SH-SY5Y (cell line): Measurements from ENCODE around the gene BOK.

ENCODE experiments used
- GATA2 ChIP-seq: IDR thresholded peaks from 2 replicates; pipeline ENCODE4 v1.6.1; 2011; ENCODE audit warnings: mild to moderate bottlenecking, low read depth, low read length
- GATA3 ChIP-seq: IDR thresholded peaks from 2 replicates; pipeline ENCODE4 v1.6.1; 2011; ENCODE audit warnings: low read depth, mild to moderate bottlenecking, low read length, moderate library complexity

The BOK gene

DNA sequence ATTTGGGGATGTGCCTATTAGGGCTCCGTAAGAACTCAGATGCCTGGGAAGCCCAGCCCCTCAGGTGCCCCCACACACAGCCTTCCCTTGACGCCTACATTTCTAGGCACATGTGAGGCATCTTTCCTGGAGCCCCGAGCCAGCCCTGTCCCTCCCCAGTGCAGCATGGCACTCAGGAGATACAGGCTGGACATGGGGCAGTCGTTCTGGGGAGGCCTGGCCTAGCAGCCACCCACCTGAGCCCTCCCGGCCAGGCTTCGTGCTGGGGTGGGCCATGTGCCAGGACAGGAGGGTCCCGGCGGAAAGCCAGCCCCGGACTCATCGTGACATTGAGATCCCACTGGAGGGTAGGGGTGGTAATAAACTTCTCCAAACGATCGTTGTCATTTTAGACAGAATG lies 15.2 kb downstream of the BOK start:
- TF ChIP-seq GATA3, result no peak
- no peak for TF ChIP-seq GATA2

GRCh38 chr2:241574911-241575623 lies 16.5 kb downstream of the BOK start:
- TF ChIP-seq GATA2 (no peak), GATA3 (no peak)

DNA sequence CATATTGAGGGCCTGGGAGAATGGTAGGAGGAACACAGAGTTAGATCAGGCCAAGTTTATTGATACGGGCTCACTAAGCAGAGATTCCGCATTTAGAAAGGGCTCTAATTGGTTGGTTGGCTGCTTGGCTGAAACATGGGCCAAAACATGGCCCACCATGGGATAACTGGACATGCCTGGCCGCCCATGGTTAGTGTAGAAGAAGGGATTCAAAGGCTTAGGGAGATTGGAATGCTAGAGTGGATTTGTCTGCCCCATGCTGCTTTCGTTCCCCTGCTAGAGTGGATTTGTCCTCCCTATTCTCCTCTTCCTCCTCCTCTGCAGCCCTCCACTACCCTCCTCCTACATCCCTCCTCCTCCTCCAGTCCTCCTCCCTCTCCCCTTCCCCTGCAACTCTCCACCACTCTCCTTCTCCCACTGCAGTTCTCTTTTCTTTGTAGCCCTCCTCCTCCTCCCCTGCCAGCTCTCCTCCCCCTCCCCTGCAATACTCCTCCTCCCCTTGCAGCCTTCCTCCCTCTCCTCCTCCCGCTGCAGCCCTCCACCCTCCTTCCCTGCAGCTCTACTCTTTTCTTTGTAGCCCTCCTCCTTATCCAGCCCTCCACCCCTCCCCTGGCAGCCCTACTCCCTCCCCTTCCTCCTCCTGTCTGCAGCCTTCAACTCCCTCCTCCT lies 17.2 kb downstream of the BOK start:
- TF ChIP-seq GATA2 (no peak), GATA3 (no peak)

GRCh38 chr2:241576293-241576654 lies 17.7 kb downstream of the BOK start:
- TF ChIP-seq GATA2, result no peak

GRCh38 chr2:241577413-241578122 lies 19.0 kb downstream of the BOK start:
- TF ChIP-seq GATA3 (no peak), GATA2 (no peak)

- TF ChIP-seq GATA2, result no peak
- no peak for TF ChIP-seq GATA3
These were observed 20.7 kb downstream of the BOK start for GRCh38 chr2:241579281-241579680.

GRCh38 chr2:241582328-241582727 lies 23.8 kb downstream of the BOK start:
- no peak for TF ChIP-seq GATA3
- no peak for TF ChIP-seq GATA2

- no peak for TF ChIP-seq GATA2
These were observed 24.3 kb downstream of the BOK start for GRCh38 chr2:241582806-241583205.

DNA sequence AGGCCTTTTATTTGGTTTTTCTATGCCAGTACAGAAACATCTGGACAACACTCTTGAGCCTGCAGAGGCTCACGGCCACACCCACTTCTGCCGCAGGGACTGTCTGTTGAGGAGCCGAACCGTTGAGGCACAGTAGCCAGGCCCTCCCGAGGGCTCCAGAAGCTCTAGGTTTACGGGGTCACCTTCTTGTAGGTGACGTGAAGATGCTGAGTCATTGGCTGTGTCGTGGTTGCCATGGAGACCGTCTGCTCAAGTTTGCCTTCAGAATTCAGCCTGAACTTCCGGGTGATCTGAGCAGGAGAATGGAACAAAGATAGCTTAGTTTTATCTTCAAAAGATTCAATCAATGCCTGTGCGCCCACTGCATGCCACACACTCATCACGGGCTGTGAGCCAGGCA lies 25.9 kb downstream of the BOK start:
- TF ChIP-seq GATA3 (no peak), GATA2 (no peak)

GRCh38 chr2:241586564-241587264 lies 28.2 kb downstream of the BOK start:
- TF ChIP-seq GATA2 (no peak), GATA3 (no peak)

DNA sequence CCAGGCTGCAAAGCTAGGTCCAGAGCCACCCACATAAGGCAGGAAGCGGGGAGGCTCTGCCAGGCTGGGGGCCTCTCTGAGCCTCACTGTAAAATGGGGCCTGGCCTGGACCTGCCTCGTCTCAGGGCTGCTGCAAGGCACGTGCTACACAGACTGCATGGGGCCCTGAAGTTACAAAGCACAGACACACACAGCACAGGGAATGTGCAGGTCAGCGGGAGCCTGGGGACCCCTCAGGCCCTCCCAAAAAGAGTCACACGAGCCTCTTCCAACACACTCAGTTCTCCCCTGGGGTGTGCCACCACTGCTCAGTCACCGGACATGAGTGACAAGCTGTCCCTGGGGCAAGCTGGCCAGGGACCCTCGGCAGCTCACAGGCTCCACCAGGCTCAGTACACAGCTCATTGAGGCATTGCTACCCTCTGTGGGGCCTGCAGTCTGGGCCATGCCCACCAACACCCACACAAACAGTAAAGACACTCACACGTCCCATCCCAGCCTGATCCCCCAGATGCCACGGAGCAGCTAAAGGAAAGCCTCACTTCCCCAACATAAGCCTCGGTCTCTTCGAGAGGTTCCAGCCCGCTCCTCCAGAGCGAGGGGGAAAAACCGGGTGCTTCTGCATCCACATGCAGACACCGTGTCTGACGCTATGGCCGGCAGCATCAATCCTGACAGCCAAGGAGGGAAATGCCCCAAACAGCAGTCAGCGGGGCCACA lies 33.7 kb downstream of the BOK start:
- TF ChIP-seq GATA2, result no peak
- TF ChIP-seq GATA3, result no peak

DNA sequence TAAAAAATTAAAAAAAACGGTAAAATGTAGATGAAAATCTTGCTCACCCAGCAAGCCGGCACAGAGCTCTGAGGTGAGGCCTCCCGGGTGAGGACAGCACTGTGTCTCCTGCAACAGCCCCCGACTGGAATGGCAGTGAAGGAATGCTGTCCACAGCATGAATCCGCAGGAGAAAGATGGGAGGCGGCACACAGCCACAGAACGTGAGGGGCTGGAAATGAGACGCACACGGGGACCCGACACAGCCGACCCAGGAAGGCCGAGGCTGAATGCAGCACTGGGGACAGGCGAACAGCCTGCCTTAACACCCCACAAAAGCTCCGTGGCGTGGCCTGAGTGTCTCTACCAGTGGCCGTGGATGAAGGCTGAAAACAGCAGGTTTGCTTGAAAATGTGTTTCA lies 34.7 kb downstream of the BOK start:
- no peak for TF ChIP-seq GATA3
- TF ChIP-seq GATA2, result no peak

- TF ChIP-seq GATA2, result no peak
- TF ChIP-seq GATA3, result no peak
These were observed 37.1 kb downstream of the BOK start for GRCh38 chr2:241595600-241596140.

DNA sequence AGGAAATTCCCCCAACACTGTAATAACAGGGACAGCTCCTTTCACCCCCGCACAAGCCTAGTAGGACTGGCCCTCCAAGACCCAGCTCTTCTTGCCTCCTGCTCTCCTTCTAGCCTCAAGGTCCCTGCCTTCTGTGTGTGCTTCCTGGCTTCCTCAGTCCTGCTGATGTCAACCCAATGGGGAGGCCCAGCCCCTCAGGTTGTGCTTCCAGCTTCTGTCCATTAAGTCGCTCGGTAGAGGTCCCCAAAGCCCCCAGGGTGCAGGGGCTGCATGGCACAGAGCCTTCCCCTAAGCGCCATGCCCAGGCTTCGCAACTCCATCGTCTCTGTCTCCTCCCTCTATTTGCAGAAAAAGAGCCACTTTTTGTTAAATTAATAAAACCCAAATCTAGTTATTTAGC lies 39.0 kb downstream of the BOK start:
- no peak for TF ChIP-seq GATA3
- no peak for TF ChIP-seq GATA2
